GM12878 (cell line): Measurements from ENCODE around the gene SERPINB10. TPM values are rescaled to one million over a fixed set of nuclear protein-coding genes. Genes with fewer than 3 reads are reported as not detected.

Experiments
- BACH1 ChIP-seq: fragments of 450-650 bp; IDR thresholded peaks from 2 replicates; pipeline ENCODE4 v1.6.1; 2017; ENCODE audit warnings: mild to moderate bottlenecking, borderline replicate concordance
- CHD1 ChIP-seq: IDR thresholded peaks from 2 replicates; pipeline ENCODE4 v1.6.1; 2012; ENCODE audit warnings: low read depth, low read length, improper control_type of control experiment
- EP300 ChIP-seq, 2 experiments: fragments of 150-350 bp in 1 of 2; IDR thresholded peaks; 2 replicates each; pipeline ENCODE4 v1.6.1; 2011 to 2012; ENCODE audit warnings: low read depth in 2 of 2, low read length in 2 of 2, borderline replicate concordance in 1 of 2, improper control_type of control experiment in 1 of 2, inconsistent platforms in 1 of 2; ENCODE audit not compliant: control insufficient read depth in 1 of 2
- FOS ChIP-seq: IDR thresholded peaks from 3 replicates; pipeline ENCODE4 v1.6.1; 2011; ENCODE audit warnings: borderline replicate concordance; ENCODE audit not compliant: insufficient read length; ENCODE audit errors: extremely low read depth
- KAT2A ChIP-seq: conservative IDR thresholded peaks from 2 replicates; pipeline ENCODE4 v1.6.1; 2011; ENCODE audit warnings: low read depth, low read length; ENCODE audit not compliant: control insufficient read depth
- KDM1A ChIP-seq: fragments of 200-600 bp; sonication (generic); IDR thresholded peaks from 2 replicates; pipeline ENCODE4 v1.6.1; 2016; ENCODE audit warnings: borderline replicate concordance
- LARP7 ChIP-seq: fragments of 450-650 bp; IDR thresholded peaks from 2 replicates; pipeline ENCODE4 v1.6.1; 2017; ENCODE audit warnings: mild to moderate bottlenecking
- NR2C1 ChIP-seq: fragments of 450-650 bp; IDR thresholded peaks from 2 replicates; pipeline ENCODE4 v1.6.1; 2017; ENCODE audit warnings: antibody characterized with exemption, mild to moderate bottlenecking, moderate library complexity
- PAX5 ChIP-seq: IDR thresholded peaks from 2 replicates; pipeline ENCODE4 v1.6.1; 2011; ENCODE audit warnings: low read depth, low read length, borderline replicate concordance
- TARDBP ChIP-seq: IDR thresholded peaks from 2 replicates; pipeline ENCODE4 v1.6.1; 2016; ENCODE audit warnings: borderline replicate concordance
- WRNIP1 ChIP-seq: IDR thresholded peaks from 2 replicates; pipeline ENCODE4 v1.6.1; 2011; ENCODE audit warnings: low read depth, low read length, improper control_type of control experiment, borderline replicate concordance
- ZZZ3 ChIP-seq: IDR thresholded peaks from 2 replicates; pipeline ENCODE4 v1.6.1; 2011; ENCODE audit warnings: low read depth; ENCODE audit not compliant: control insufficient read depth, insufficient read length
- polyA plus RNA-seq, 11 experiments: library from polyadenylated mRNA; depleted of rRNA in 4 of 11; unstranded in 6 of 11; stranded (reverse) in 5 of 11; fragments of >200 nt; fragmentation: Nextera tagmentation in 4 of 11; fragmentation: Illumina TruSeq in 1 of 11; extraction: Ambion mirVana in 4 of 11; extraction: Trizol in 1 of 11; gene quantifications; 1 replicate in 1 of 11; 2 replicates in 10 of 11; pipeline versions ENCODE4 v1.2.1 to v1.2.3, GENCODE V29; 2011 to 2016; ENCODE audit warnings: inconsistent platforms in 2 of 11, missing spikeins in 2 of 11, low read depth in 1 of 11
- total RNA-seq, 4 experiments: library from RNA; depleted of rRNA in 3 of 4; stranded (reverse); fragments of >200 nt in 3 of 4; fragmentation: Illumina TruSeq in 1 of 4; extraction: Trizol in 1 of 4; gene quantifications; 2 replicates each; pipeline versions ENCODE4 v1.2.1 to v1.2.3, GENCODE V29; 2013 to 2021
- TF ChIP-seq, protein P1 (sequence below): fragments of 450-650 bp; IDR thresholded peaks from 2 replicates; pipeline ENCODE4 v1.6.1; 2018; ENCODE audit warnings: mild to moderate bottlenecking, low read depth, moderate library complexity; ENCODE audit not compliant: partially characterized antibody
- TF ChIP-seq, protein P2 (sequence below): IDR thresholded peaks from 2 replicates; pipeline ENCODE4 v1.6.1; 2012; ENCODE audit warnings: low read depth, low read length, improper control_type of control experiment
- TF ChIP-seq, protein P3 (sequence below): fragments of 450-650 bp; IDR thresholded peaks from 2 replicates; pipeline ENCODE4 v1.6.1; 2017; ENCODE audit warnings: antibody characterized with exemption, mild to moderate bottlenecking, moderate library complexity

Gene SERPINB10
- total and polyA plus RNA-seq, 10 of the 15 experiments (the other 5 are each of a cell fraction or from before 2014, with no cell fraction given) = 12.0 to 83.5 (median 24.1) TPM

DNA sequence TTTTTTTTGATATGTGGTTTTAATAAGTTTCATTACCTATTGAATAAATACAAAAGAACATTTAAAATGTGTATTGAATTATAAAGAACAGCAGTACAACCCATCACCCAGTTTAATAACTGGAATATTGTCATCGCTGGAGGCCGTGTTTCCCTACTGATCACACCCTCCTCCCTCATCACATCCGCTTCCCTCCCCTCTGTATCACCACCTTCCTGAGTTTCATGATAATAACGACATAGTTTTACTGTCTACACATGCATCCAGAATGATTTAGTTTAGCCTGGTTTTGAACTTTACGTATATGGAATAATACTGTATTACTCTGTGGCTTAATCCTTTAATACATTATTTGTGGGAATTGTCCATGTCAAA lies 64.2 kb downstream of the SERPINB10 start (continued):
- TF ChIP-seq BACH1 (no peak), WRNIP1 (no peak), KDM1A (no peak), KAT2A (no peak), CHD1 (no peak), LARP7 (no peak), ZZZ3 (no peak), PAX5 (no peak), EP300 (IDR thresholded peaks at IDR 0.05; ENCODE audit: borderline replicate concordance in 1 of 2, control insufficient read depth in 1 of 2, low read depth in 2 of 2, low read length in 2 of 2) (no peak), FOS (no peak), TARDBP (no peak), NR2C1 (no peak)
- TF ChIP-seq, protein P1, sequence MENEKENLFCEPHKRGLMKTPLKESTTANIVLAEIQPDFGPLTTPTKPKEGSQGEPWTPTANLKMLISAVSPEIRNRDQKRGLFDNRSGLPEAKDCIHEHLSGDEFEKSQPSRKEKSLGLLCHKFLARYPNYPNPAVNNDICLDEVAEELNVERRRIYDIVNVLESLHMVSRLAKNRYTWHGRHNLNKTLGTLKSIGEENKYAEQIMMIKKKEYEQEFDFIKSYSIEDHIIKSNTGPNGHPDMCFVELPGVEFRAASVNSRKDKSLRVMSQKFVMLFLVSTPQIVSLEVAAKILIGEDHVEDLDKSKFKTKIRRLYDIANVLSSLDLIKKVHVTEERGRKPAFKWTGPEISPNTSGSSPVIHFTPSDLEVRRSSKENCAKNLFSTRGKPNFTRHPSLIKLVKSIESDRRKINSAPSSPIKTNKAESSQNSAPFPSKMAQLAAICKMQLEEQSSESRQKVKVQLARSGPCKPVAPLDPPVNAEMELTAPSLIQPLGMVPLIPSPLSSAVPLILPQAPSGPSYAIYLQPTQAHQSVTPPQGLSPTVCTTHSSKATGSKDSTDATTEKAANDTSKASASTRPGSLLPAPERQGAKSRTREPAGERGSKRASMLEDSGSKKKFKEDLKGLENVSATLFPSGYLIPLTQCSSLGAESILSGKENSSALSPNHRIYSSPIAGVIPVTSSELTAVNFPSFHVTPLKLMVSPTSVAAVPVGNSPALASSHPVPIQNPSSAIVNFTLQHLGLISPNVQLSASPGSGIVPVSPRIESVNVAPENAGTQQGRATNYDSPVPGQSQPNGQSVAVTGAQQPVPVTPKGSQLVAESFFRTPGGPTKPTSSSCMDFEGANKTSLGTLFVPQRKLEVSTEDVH = no peak
- TF ChIP-seq, protein P2, sequence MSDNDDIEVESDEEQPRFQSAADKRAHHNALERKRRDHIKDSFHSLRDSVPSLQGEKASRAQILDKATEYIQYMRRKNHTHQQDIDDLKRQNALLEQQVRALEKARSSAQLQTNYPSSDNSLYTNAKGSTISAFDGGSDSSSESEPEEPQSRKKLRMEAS = no peak
- TF ChIP-seq, protein P3, sequence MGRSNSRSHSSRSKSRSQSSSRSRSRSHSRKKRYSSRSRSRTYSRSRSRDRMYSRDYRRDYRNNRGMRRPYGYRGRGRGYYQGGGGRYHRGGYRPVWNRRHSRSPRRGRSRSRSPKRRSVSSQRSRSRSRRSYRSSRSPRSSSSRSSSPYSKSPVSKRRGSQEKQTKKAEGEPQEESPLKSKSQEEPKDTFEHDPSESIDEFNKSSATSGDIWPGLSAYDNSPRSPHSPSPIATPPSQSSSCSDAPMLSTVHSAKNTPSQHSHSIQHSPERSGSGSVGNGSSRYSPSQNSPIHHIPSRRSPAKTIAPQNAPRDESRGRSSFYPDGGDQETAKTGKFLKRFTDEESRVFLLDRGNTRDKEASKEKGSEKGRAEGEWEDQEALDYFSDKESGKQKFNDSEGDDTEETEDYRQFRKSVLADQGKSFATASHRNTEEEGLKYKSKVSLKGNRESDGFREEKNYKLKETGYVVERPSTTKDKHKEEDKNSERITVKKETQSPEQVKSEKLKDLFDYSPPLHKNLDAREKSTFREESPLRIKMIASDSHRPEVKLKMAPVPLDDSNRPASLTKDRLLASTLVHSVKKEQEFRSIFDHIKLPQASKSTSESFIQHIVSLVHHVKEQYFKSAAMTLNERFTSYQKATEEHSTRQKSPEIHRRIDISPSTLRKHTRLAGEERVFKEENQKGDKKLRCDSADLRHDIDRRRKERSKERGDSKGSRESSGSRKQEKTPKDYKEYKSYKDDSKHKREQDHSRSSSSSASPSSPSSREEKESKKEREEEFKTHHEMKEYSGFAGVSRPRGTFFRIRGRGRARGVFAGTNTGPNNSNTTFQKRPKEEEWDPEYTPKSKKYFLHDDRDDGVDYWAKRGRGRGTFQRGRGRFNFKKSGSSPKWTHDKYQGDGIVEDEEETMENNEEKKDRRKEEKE = no peak
